ENCODE results near the gene NUMBL.
"Not testable (repeated sequence)": the region's sequence is repeated elsewhere in the genome, so short reads cannot be mapped to it uniquely, and the experiment has no call there.

NUMBL gene

DNA sequence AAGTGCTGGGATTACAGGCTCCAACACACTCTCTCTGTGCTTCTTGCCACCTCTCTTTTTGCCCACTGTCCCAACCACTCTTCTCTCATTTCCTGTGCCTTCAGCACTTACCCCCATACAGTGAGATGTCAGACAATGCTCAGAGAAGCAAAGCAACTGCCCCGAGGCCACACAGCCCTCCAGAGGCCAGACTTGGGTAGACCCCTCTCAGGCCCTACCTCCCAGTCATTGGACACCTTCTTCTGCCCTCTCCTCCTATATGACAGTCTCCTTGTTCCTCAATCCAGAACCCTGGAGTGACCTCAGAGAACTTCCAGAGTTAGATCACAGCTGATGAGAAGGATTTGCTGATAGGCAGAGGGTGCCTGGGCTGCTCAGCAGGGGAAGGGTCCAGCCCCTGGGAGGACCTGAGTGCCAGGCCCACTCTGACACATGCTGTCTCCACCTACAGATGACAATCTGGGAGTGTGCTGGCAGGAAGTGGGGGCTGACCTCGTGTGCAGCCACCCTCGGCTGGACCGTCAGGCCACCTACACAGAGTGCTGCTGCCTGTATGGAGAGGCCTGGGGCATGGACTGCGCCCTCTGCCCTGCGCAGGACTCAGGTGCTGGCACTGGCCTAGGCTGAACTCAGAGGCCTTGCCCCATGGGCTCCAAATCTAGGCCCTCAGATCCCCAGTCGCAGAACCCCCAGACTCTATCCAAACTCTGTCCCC lies 64.9 kb downstream of the NUMBL start:
- DNase-seq = no peak

DNA sequence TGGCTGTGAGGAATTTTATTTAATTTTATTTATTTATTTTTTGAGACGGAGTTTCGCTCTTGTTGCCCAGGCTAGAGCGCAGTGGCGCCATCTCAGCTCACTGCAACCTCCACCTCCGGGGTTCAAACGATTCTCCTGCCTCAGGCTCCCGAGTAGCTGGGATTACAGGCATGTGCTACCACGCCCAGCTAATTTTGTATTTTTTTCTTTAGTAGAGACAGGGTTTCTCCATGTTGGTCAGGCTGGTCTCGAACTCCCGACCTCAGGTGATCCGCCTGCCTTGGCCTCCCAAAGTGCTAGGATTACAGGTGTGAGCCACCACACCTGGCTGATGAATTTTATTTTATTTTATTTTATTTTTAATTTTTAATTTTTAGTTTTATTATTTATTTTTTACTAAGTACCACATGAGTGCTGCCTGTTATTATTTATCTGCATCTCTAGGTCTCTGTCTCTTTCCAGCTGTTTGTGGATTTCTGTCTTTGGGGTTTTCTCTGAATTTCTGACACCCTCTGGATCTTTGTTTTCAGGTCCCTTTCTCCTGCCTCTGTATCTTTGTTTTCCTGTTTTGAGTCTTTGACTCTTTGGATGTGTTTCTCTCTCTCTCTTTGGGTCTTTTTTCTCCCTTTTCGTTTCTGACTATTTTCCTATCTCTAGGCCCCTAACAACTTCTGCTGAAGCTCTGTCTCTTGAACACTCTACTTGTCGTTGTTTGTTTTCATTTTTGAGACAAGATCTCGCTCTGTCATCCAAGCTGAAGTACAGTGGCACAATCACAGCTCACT lies 65.9 kb downstream of the NUMBL start:
- not testable (repeated sequence) for DNase-seq

DNA sequence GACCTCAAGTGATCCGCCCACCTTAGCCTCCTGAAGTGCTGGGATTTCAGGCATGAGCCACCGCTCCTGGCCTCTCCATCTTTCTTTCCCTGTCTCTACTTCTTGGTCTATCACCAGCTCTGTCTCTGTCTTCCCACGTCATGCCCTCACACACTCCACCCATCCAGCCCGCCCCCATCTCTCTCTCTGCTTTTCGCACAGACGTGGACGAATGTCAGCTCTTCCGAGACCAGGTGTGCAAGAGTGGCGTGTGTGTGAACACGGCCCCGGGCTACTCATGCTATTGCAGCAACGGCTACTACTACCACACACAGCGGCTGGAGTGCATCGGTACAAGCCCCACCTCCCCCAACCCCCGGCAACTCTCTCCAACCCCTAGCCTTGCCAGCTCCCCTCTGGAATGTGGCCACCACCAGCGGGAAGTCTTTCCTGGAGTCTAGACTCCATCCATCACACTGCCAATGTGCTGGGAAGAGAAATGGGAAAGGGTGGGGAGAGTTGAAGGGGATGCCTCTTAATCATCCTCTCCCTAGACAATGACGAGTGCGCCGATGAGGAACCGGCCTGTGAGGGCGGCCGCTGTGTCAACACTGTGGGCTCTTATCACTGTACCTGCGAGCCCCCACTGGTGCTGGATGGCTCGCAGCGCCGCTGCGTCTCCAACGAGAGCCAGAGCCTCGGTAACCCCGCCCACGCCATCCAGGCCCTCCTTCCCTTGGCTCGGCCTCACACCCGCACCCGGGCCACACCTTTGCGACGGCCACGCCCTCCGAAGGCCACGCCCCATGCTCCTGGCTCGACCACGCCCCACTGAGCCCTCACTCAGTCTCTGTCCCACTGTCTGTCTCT lies 66.8 kb downstream of the NUMBL start:
- DNase-seq = peak; percentile 43

DNA sequence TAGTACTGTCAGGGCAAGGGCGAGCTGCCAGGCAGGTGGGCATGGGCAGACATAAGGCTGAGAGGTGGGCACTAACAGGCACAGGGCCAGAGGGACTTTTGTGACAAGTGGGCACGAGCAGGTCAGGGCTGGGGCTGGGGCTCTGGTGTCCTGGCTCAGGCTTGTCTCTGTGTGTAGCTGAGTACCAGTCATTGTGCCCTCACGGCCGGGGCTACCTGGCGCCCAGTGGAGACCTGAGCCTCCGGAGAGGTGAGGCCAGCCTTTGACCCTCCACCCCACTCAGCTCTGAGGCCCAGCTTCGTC lies 67.7 kb downstream of the NUMBL start:
- no peak for DNase-seq

DNA sequence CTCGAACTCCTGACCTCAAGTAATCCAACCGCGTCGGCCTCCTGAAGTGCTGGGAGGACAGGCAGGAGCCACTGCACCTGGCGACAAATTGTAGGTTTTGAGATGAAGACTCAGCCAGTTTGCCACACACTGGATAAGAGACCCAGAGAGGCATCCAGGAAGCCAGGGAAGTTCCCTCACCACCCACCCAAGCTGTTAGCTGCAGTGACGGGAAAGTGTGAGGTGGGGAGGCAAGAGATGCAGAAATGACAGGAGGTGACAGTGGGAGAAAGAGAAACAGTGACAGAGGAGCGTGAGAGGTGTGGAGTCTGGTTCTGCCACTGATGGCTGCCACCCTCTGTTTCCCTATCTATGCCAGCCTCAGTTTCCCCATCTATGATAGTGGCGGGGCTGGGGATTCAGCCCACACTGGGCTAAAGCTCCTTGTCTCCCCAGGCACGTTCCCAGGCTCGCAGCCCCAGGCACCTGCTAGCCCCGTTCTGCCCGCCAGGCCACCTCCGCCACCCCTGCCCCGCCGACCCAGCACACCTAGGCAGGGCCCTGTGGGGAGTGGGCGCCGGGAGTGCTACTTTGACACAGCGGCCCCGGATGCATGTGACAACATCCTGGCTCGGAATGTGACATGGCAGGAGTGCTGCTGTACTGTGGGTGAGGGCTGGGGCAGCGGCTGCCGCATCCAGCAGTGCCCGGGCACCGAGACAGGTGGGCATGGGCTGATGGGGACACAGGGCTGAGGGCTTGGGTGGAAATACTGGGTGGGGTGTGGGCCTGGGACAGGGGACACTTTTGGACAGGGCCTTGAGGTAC lies 68.3 kb downstream of the NUMBL start:
- no peak for DNase-seq

DNA sequence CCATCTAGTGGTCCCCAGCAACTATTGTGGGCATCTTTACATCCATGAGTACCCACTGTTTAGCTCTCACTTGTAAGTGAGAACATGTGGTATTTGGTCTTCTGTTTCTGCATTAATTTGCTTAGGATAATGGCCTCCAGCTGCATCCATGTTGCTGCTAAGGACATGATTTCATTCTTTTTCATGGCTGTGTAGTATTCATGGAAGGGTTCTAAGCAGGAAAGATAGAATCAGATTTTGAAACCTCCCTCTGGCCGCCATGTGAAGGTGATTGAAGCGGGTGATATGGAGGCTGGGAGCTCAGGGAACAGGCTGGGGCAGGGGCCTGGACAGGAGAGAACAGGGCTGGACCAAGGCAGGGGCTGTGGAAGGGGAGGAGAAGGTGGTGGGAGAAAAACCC lies 69.2 kb downstream of the NUMBL start:
- no peak for DNase-seq

DNA sequence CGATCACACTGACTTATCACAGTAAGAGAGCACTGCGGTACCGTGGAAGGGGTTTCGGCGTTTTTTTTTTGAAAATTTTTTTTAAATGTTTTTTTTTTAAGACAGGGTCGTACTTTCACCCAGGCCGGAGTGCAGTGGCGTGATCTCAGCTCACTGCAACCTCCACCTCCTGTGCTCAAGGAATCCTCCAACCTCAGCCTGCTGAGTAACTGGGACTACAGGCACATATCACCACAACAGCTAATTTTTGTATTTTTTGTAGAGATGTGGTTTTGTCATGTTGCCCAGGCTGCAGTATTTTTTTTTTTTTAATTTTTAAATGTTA lies 70.3 kb downstream of the NUMBL start:
- no peak for DNase-seq

DNA sequence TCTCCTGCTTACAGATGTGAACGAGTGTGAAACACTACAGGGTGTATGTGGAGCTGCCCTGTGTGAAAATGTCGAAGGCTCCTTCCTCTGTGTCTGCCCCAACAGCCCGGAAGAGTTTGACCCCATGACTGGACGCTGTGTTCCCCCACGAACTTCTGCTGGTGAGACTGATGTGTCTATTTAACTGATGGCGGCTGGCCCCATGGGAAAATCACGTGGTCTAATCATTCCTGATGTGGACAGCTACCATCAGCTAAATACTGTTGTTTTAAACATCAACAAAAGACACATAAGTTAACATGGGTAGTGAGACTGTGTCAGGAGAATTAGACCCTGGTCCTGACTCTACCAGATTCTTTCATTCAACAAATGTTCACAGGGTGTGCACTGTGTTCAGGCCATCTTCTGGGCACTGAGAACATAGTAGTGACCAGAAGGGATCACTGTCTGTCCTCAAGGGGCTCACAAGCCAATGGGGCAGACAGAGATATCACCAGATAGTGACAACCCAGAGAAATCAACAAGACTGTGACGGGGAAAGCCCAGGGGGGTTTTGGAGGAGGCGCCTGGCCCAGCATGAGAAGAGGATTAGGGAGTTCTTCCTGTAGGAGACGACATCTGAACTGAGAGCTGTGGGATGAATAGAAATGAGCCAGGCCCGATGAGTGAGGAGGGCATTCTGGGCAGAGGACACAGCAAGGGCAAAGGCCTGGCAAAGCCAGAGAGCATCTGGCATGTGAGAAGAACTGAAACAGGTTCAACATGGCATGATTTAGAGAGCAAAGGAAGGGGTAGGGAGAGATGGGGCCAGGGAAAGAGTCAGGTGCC lies 70.9 kb downstream of the NUMBL start:
- no peak for DNase-seq

DNA sequence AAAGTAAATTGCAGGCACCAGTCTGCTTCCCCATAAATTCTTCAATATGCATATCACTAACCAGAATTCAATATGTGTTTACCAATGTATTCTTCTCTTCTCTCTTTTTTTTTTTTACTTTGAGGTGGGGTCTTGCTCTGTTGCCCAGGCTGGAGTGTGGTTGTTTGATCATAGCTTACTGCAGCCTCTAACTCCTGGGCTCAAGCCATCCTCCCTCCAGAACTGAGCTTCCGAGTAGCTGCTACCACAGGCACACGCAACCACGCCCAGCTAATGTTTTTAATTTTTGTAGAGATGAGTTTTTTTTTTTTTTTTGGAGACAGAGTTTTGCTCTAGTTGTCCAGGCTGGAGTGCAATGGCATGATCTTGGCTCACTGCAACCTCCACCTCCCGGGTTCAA lies 72.5 kb downstream of the NUMBL start:
- DNase-seq = no peak

DNA sequence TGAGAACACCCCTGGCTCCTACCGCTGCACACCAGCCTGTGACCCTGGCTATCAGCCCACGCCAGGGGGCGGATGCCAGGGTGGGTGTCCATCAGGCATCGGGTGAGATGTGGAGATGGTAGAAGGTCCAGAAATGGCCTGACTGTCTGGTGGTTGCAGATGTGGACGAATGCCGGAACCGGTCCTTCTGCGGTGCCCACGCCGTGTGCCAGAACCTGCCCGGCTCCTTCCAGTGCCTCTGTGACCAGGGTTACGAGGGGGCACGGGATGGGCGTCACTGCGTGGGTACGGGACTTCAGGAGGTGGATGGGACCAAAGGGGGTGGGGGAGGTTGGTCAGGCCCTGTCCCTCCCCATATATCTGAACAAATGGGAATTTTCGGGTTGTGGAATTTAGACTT lies 73.5 kb downstream of the NUMBL start:
- no peak for DNase-seq

DNA sequence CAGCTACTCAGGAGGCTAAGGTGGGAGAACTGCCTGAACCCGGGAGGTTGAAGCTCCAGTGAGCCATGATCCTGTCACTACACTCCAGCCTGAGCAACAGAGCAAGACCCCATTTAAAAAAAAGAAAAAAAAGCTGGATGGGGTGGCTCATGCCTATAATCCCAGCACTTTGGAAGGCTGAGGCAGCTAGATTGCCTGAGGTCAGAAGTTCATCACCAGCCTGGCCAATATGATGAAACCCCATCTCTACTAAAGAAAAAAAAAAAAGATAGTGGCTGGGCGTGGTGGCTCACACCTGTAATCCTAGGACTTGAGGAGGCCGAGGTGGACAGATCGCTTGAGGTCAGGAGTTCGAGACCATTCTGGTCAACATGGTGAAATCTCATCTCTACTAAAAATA lies 74.3 kb downstream of the NUMBL start:
- DNase-seq = no peak

Measured in activated CD4-positive, alpha-beta T cell treated with anti-CD3 and anti-CD28 coated beads, Interleukin-10, Interleukin-2, amounts not matched to agents 100 ng/mL and 50 ng/mL, durations not matched to agents 16 hours and 8 hours (primary cell).